Measurements from ENCODE around the gene CCT7. TPM values are rescaled to one million over a fixed set of nuclear protein-coding genes. Genes with fewer than 3 reads are reported as not detected.

Gene CCT7
- total RNA-seq, 1 donor from 2014 or later = 359 TPM

GRCh38 chr2:73246850-73247249 is 12.7 kb downstream of the CCT7 start:
- TF ChIP-seq EZH2 (IDR thresholded peaks at IDR 0.05; ENCODE audit: insufficient read depth, low read length) = no peak
- no peak for TF ChIP-seq CTCF (IDR thresholded peaks at IDR 0.05; ENCODE audit: insufficient read depth, low read depth, low read length)
- H3K9me3 ChIP-seq (ENCODE audit: insufficient read depth, low read depth, low read length) = no peaks in the 10 kb centered on the region
- peaks cover 21% of the 10 kb centered on the region for H3K4me1 Mint-ChIP-seq (ENCODE audit: low read depth, unreplicated experiment)
- peaks cover 88% of the 10 kb centered on the region for H4K20me1 ChIP-seq (ENCODE audit: insufficient read depth, low read length)
- no peak overlapping the region for H3K4me2 ChIP-seq (ENCODE audit: low read length)
- FAIRE-seq (no peak), DNase-seq (ENCODE audit: low read depth) (no peak)
- H3K36me3 Mint-ChIP-seq (ENCODE audit: low read depth, unreplicated experiment) = peaks cover 17% of the 10 kb centered on the region
- H2AFZ ChIP-seq (ENCODE audit: low read depth, low read length) = no peak overlapping the region
- no peak overlapping the region for H3K4me3 ChIP-seq (ENCODE audit: insufficient read depth, low read depth, low read length)
- H3K4me1 ChIP-seq (ENCODE audit: insufficient read depth, low read length) = peaks cover 11% of the 10 kb centered on the region
- H3K27me3 Mint-ChIP-seq (ENCODE audit: low read depth, unreplicated experiment) = no peaks in the 10 kb centered on the region
- peaks cover 50% of the 10 kb centered on the region for H3K79me2 ChIP-seq (ENCODE audit: insufficient read depth, low read length)
- H3K27me3 ChIP-seq (ENCODE audit: insufficient read depth, low read length) = no peaks in the 10 kb centered on the region
- no peak overlapping the region for H3K9ac ChIP-seq (ENCODE audit: low read length)
- no peak overlapping the region for H3K27ac ChIP-seq (ENCODE audit: low read depth, low read length)
- H3K36me3 ChIP-seq (ENCODE audit: insufficient read depth, low read length) = peaks cover 82% of the 10 kb centered on the region
- H3K27ac Mint-ChIP-seq (ENCODE audit: unreplicated experiment) = peak overlapping the region; percentile 22
- peak overlapping the region; percentile 14 for H3K4me3 Mint-ChIP-seq (ENCODE audit: unreplicated experiment)
- no peaks in the 10 kb centered on the region for H3K9me3 Mint-ChIP-seq (ENCODE audit: unreplicated experiment)

- H3K4me1 ChIP-seq (ENCODE audit: insufficient read depth, low read length) = no peaks in the 10 kb centered on the region
- no peak overlapping the region for H3K27ac ChIP-seq (ENCODE audit: low read depth, low read length)
- Mint-ChIP-seq H3K9me3 (ENCODE audit: unreplicated experiment) (no peaks in the 10 kb centered on the region), H3K27me3 (ENCODE audit: low read depth, unreplicated experiment) (no peaks in the 10 kb centered on the region), H3K36me3 (ENCODE audit: low read depth, unreplicated experiment) (peaks cover 23% of the 10 kb centered on the region), H3K4me1 (ENCODE audit: low read depth, unreplicated experiment) (peaks cover 12% of the 10 kb centered on the region), H3K4me3 (ENCODE audit: unreplicated experiment) (no peak overlapping the region), H3K27ac (ENCODE audit: unreplicated experiment) (no peak overlapping the region)
- peaks cover 25% of the 10 kb centered on the region for H3K79me2 ChIP-seq (ENCODE audit: insufficient read depth, low read length)
- peaks cover 83% of the 10 kb centered on the region for H3K36me3 ChIP-seq (ENCODE audit: insufficient read depth, low read length)
- H3K4me2 ChIP-seq (ENCODE audit: low read length) = no peak overlapping the region
- no peaks in the 10 kb centered on the region for H3K9me3 ChIP-seq (ENCODE audit: insufficient read depth, low read depth, low read length)
- no peak overlapping the region for H2AFZ ChIP-seq (ENCODE audit: low read depth, low read length)
- no peaks in the 10 kb centered on the region for H3K27me3 ChIP-seq (ENCODE audit: insufficient read depth, low read length)
- H3K9ac ChIP-seq (ENCODE audit: low read length) = no peak overlapping the region
- FAIRE-seq = no peak
- H4K20me1 ChIP-seq (ENCODE audit: insufficient read depth, low read length) = peaks cover 87% of the 10 kb centered on the region
- TF ChIP-seq EZH2 (IDR thresholded peaks at IDR 0.05; ENCODE audit: insufficient read depth, low read length) = no peak
- TF ChIP-seq CTCF (IDR thresholded peaks at IDR 0.05; ENCODE audit: insufficient read depth, low read depth, low read length) = no peak
- no peak overlapping the region for H3K4me3 ChIP-seq (ENCODE audit: insufficient read depth, low read depth, low read length)
- no peak for DNase-seq (ENCODE audit: low read depth)
Measured at GRCh38 chr2:73249636-73250035, 15.5 kb downstream of the CCT7 start.

GRCh38 chr2:73250872-73251846 is 17.1 kb downstream of the CCT7 start:
- FAIRE-seq = no peak
- H3K4me1 ChIP-seq (ENCODE audit: insufficient read depth, low read length) = no peaks in the 10 kb centered on the region
- no peaks in the 10 kb centered on the region for H3K27me3 ChIP-seq (ENCODE audit: insufficient read depth, low read length)
- peaks cover 80% of the 10 kb centered on the region for H4K20me1 ChIP-seq (ENCODE audit: insufficient read depth, low read length)
- Mint-ChIP-seq H3K4me1 (ENCODE audit: low read depth, unreplicated experiment) (peaks cover 12% of the 10 kb centered on the region), H3K9me3 (ENCODE audit: unreplicated experiment) (no peaks in the 10 kb centered on the region), H3K27me3 (ENCODE audit: low read depth, unreplicated experiment) (no peaks in the 10 kb centered on the region), H3K36me3 (ENCODE audit: low read depth, unreplicated experiment) (peaks cover 23% of the 10 kb centered on the region), H3K4me3 (ENCODE audit: unreplicated experiment) (no peak overlapping the region), H3K27ac (ENCODE audit: unreplicated experiment) (no peak overlapping the region)
- TF ChIP-seq EZH2 (IDR thresholded peaks at IDR 0.05; ENCODE audit: insufficient read depth, low read length) (no peak), CTCF (IDR thresholded peaks at IDR 0.05; ENCODE audit: insufficient read depth, low read depth, low read length) (no peak)
- no peak for DNase-seq (ENCODE audit: low read depth)
- H3K9ac ChIP-seq (ENCODE audit: low read length) = no peak overlapping the region
- H3K9me3 ChIP-seq (ENCODE audit: insufficient read depth, low read depth, low read length) = no peaks in the 10 kb centered on the region
- no peak overlapping the region for H2AFZ ChIP-seq (ENCODE audit: low read depth, low read length)
- peaks cover 13% of the 10 kb centered on the region for H3K79me2 ChIP-seq (ENCODE audit: insufficient read depth, low read length)
- no peak overlapping the region for H3K4me3 ChIP-seq (ENCODE audit: insufficient read depth, low read depth, low read length)
- peaks cover 69% of the 10 kb centered on the region for H3K36me3 ChIP-seq (ENCODE audit: insufficient read depth, low read length)
- no peak overlapping the region for H3K4me2 ChIP-seq (ENCODE audit: low read length)
- H3K27ac ChIP-seq (ENCODE audit: low read depth, low read length) = no peak overlapping the region

All from astrocyte (in vitro differentiated cells and primary cell).